EL (cell line): ENCODE measurements around the gene PLXNA1.
A peak's percentile ranks its signal among the peaks of the same experiment; 100 is the strongest.

Experiments
- DNase-seq: peaks from one replicate; pipeline ENCODE4 v3.0.0-alpha.2; 2016

Gene PLXNA1

GRCh38 chr3:126982471-126983175 lies at the start of gene PLXNA1:
PLXNA1 (plus strand) TSS chr3:126983115; CDS start chr3:126988594, 5,479 bp downstream.
- peak; percentile 81 for DNase-seq

- peak; percentile 40 for DNase-seq
Observed at GRCh38 chr3:126934031-126934531, 48.8 kb upstream of the PLXNA1 start.

- no peak for DNase-seq
Observed at GRCh38 chr3:126934991-126935390, 47.9 kb upstream of the PLXNA1 start.

- DNase-seq: no peak
Observed at GRCh38 chr3:126935756-126936509, 47.0 kb upstream of the PLXNA1 start.

- peak; percentile 43 for DNase-seq
Observed at GRCh38 chr3:126936853-126937425, 46.0 kb upstream of the PLXNA1 start.

- no peak for DNase-seq
Observed at GRCh38 chr3:126937533-126937932, 45.4 kb upstream of the PLXNA1 start.

GRCh38 chr3:126937973-126938372 lies 44.9 kb upstream of the PLXNA1 start:
- no peak for DNase-seq

GRCh38 chr3:126938520-126939337 lies 44.2 kb upstream of the PLXNA1 start:
- no peak for DNase-seq

- no peak for DNase-seq
Observed at GRCh38 chr3:126939338-126939718, 43.6 kb upstream of the PLXNA1 start.

GRCh38 chr3:126939733-126940132 lies 43.2 kb upstream of the PLXNA1 start:
- DNase-seq: no peak

GRCh38 chr3:126941721-126942270 lies 41.1 kb upstream of the PLXNA1 start:
- no peak for DNase-seq

GRCh38 chr3:126944089-126944965 lies 38.6 kb upstream of the PLXNA1 start:
- DNase-seq: no peak

- no peak for DNase-seq
Observed at GRCh38 chr3:126945171-126945721, 37.7 kb upstream of the PLXNA1 start.

- no peak for DNase-seq
Observed at GRCh38 chr3:126945891-126946290, 37.0 kb upstream of the PLXNA1 start.

GRCh38 chr3:126946405-126946804 lies 36.5 kb upstream of the PLXNA1 start:
- no peak for DNase-seq

- no peak for DNase-seq
Observed at GRCh38 chr3:126947429-126947828, 35.5 kb upstream of the PLXNA1 start.

- no peak for DNase-seq
Observed at GRCh38 chr3:126948980-126949535, 33.9 kb upstream of the PLXNA1 start.

- DNase-seq: no peak
Observed at GRCh38 chr3:126951561-126951960, 31.4 kb upstream of the PLXNA1 start.

GRCh38 chr3:126952261-126952982 lies 30.5 kb upstream of the PLXNA1 start:
- no peak for DNase-seq

- DNase-seq: no peak
Observed at GRCh38 chr3:126952983-126953660, 29.8 kb upstream of the PLXNA1 start.
